ENCODE data around the gene IL20RA.
A peak's percentile ranks its signal among the peaks of the same experiment; 100 is the strongest.

Gene IL20RA

GRCh38 chr6:137045222-137045789, 541 bp upstream of the IL20RA start:
- DNase-seq: no peak

- DNase-seq: peak; percentile 8 to 59
Observed at GRCh38 chr6:137043710-137044365, 927 bp downstream of the IL20RA start.

GRCh38 chr6:137040393-137040792, 4.4 kb downstream of the IL20RA start:
- no peak for DNase-seq

GRCh38 chr6:137039010-137039409, 5.8 kb downstream of the IL20RA start:
- DNase-seq: no peak

GRCh38 chr6:137036566-137037300, 8.0 kb downstream of the IL20RA start:
- no peak for DNase-seq

GRCh38 chr6:137033828-137034227, 10.9 kb downstream of the IL20RA start:
- no peak for DNase-seq

GRCh38 chr6:137031122-137031521, 13.6 kb downstream of the IL20RA start:
- DNase-seq: no peak

GRCh38 chr6:137028912-137029311, 15.9 kb downstream of the IL20RA start:
- DNase-seq: no peak

- DNase-seq: no peak
Observed at GRCh38 chr6:137025786-137026730, 18.7 kb downstream of the IL20RA start.

- no peak for DNase-seq
Observed at GRCh38 chr6:137024237-137024990, 20.4 kb downstream of the IL20RA start.

- no peak for DNase-seq
Observed at GRCh38 chr6:137020776-137021175, 24.0 kb downstream of the IL20RA start.

- DNase-seq: no peak
Observed at GRCh38 chr6:137019476-137020272, 25.1 kb downstream of the IL20RA start.

GRCh38 chr6:137017081-137017480, 27.7 kb downstream of the IL20RA start:
- no peak for DNase-seq

- peak; percentile 21 to 59 for DNase-seq
Observed at GRCh38 chr6:137016356-137016755, 28.4 kb downstream of the IL20RA start.

- DNase-seq: no peak
Observed at GRCh38 chr6:137015943-137016342, 28.8 kb downstream of the IL20RA start.

GRCh38 chr6:137013738-137014602, 30.8 kb downstream of the IL20RA start:
- peak in 1 of 2 experiments; percentile 62 for DNase-seq

GRCh38 chr6:137013031-137013430, 31.7 kb downstream of the IL20RA start:
- DNase-seq: peak in 1 of 2 experiments; percentile 9

GRCh38 chr6:137011406-137011805, 33.4 kb downstream of the IL20RA start:
- DNase-seq: no peak

- no peak for DNase-seq
Observed at GRCh38 chr6:137010128-137010718, 34.5 kb downstream of the IL20RA start.

- DNase-seq: no peak
Observed at GRCh38 chr6:137008204-137008603, 36.6 kb downstream of the IL20RA start.
